ENCODE results near the gene TSPAN11.

DNA sequence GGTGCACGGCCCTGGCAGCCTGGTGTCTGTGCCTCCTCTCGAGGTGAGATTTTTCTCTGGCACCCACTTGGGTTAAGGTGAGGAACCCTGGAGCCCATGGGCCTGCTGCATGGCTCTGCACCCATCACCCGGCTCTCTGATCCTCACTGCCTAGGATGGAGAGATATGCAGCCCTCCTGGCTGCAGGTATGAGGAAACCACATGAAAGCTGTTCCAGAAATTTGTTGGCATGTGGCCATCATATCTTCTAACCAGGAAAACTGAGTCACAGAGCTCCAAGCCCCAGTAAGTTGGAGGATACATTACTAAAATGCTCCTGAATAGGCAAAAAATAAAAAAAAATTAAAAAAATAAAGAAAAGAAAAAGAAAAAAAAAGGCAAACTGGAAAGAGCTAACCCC is 107.8 kb downstream of the TSPAN11 start:
- TF ChIP-seq, protein P1, sequence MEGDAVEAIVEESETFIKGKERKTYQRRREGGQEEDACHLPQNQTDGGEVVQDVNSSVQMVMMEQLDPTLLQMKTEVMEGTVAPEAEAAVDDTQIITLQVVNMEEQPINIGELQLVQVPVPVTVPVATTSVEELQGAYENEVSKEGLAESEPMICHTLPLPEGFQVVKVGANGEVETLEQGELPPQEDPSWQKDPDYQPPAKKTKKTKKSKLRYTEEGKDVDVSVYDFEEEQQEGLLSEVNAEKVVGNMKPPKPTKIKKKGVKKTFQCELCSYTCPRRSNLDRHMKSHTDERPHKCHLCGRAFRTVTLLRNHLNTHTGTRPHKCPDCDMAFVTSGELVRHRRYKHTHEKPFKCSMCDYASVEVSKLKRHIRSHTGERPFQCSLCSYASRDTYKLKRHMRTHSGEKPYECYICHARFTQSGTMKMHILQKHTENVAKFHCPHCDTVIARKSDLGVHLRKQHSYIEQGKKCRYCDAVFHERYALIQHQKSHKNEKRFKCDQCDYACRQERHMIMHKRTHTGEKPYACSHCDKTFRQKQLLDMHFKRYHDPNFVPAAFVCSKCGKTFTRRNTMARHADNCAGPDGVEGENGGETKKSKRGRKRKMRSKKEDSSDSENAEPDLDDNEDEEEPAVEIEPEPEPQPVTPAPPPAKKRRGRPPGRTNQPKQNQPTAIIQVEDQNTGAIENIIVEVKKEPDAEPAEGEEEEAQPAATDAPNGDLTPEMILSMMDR (IDR thresholded peaks at IDR 0.05; ENCODE audit: insufficient read depth, low read depth, low read length): no peak
- no peak for TF ChIP-seq EZH2 (IDR thresholded peaks at IDR 0.05; ENCODE audit: insufficient read depth, low read length)

Measured in astrocyte (in vitro differentiated cells and primary cell).